HFFc6 (cell line): ENCODE results near the gene HPGD. TPM values are rescaled to one million over a fixed set of nuclear protein-coding genes. Genes with fewer than 3 reads are reported as not detected.

Source experiments
- DNase-seq: peaks from one replicate; pipeline ENCODE4 v3.0.0-alpha.2; 2018
- H3K27ac Mint-ChIP-seq: 2 replicates; pipeline ENCODE4 v1.8.0; 2020; ENCODE audit warnings: mild to moderate bottlenecking, mixed read lengths
- H3K27me3 Mint-ChIP-seq: 2 replicates; pipeline ENCODE4 v1.8.0; 2021; ENCODE audit warnings: mild to moderate bottlenecking, moderate library complexity, mixed read lengths; ENCODE audit not compliant: insufficient read depth
- H3K36me3 Mint-ChIP-seq: 2 replicates; pipeline ENCODE4 v1.8.0; 2021; ENCODE audit warnings: low read depth, mixed read lengths
- H3K4me1 Mint-ChIP-seq: 2 replicates; pipeline ENCODE4 v1.8.0; 2020; ENCODE audit warnings: low read depth, mixed read lengths
- H3K4me3 Mint-ChIP-seq: 2 replicates; pipeline ENCODE4 v1.8.0; 2020; ENCODE audit warnings: mild to moderate bottlenecking, moderate library complexity, mixed read lengths
- H3K9me3 Mint-ChIP-seq: 2 replicates; pipeline ENCODE4 v1.8.0; 2020; ENCODE audit warnings: mild to moderate bottlenecking, mixed read lengths
- CTCF ChIP-seq: fragments of 200-600 bp; sonication (generic); IDR thresholded peaks from 2 replicates; pipeline ENCODE4 v1.5.0; 2021; ENCODE audit warnings: antibody characterized with exemption, mild to moderate bottlenecking
- total RNA-seq, 6 experiments: library from RNA; stranded (reverse); fragmentation: NEBNext Ultra II Directional; extraction: Animal tissue kit (Norgen Biotek cat#: 25700); gene quantifications; 2 replicates in 1 of 6; 3 replicates in 5 of 6; pipeline ENCODE4 v1.2.3, GENCODE V29; 2021

Gene HPGD
- total RNA-seq, 6 experiments from 2014 or later: not detected

- Mint-ChIP-seq H3K4me3 (no peak overlapping the region), H3K4me1 (no peaks in the 10 kb centered on the region), H3K27me3 (no peaks in the 10 kb centered on the region), H3K36me3 (no peaks in the 10 kb centered on the region), H3K9me3 (peaks cover 42% of the 10 kb centered on the region), H3K27ac (no peak overlapping the region)
- TF ChIP-seq CTCF: no peak
- DNase-seq: no peak
These were observed 27.4 kb upstream of the HPGD start for GRCh38 chr4:174549721-174550120.

- DNase-seq: no peak
- H3K4me3 Mint-ChIP-seq: no peak overlapping the region
- no peaks in the 10 kb centered on the region for H3K36me3 Mint-ChIP-seq
- H3K9me3 Mint-ChIP-seq: peaks cover 45% of the 10 kb centered on the region
- no peaks in the 10 kb centered on the region for H3K4me1 Mint-ChIP-seq
- no peak overlapping the region for H3K27ac Mint-ChIP-seq
- H3K27me3 Mint-ChIP-seq: no peaks in the 10 kb centered on the region
- TF ChIP-seq CTCF: no peak
These were observed 23.0 kb upstream of the HPGD start for GRCh38 chr4:174545268-174545667.

DNA sequence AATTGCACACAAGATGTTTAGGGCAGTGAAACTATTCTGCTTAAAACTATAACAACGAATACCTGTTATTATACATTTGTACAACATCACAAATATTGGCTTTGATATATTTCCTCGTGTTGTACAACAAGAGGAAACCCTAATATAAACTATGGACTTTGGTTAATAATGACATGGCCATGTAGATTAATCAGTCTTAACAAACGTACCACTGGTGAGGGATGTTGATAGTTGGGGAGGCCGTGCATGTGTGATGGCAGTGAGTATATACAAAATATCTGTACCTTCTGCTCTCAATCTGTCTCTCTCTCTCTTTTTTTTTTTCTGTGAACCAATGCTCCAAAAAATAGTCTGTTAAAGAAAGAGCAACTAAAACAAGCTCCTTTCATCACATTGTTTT lies 22.2 kb upstream of the HPGD start:
- Mint-ChIP-seq H3K9me3 (peaks cover 42% of the 10 kb centered on the region), H3K4me3 (no peak overlapping the region), H3K4me1 (no peaks in the 10 kb centered on the region), H3K27me3 (no peaks in the 10 kb centered on the region), H3K36me3 (no peaks in the 10 kb centered on the region), H3K27ac (no peak overlapping the region)
- no peak for DNase-seq
- TF ChIP-seq CTCF: no peak

DNA sequence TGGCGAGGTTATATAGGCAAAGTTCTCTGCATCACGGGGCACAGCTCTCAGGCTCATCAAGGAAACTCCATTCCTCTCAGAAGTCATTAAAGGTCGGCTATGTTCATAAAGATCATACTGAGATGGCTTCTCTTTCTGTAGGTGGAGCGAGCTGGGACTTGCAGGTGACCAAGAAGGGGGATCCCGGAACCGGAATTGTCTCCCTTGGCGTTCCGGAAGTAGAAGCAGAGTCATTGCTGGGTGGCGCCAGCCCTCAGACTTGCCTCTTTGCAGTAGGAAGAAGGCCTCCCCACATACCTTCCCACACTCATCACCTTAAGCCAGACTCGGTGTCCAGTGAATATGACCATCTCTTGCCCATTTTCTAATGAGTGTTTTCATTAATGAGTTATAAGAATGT lies 17.9 kb upstream of the HPGD start:
- Mint-ChIP-seq H3K27ac (no peak overlapping the region), H3K4me1 (no peaks in the 10 kb centered on the region), H3K4me3 (no peak overlapping the region), H3K9me3 (peaks cover 20% of the 10 kb centered on the region), H3K36me3 (no peaks in the 10 kb centered on the region), H3K27me3 (no peaks in the 10 kb centered on the region)
- DNase-seq: no peak
- TF ChIP-seq CTCF: no peak

DNA sequence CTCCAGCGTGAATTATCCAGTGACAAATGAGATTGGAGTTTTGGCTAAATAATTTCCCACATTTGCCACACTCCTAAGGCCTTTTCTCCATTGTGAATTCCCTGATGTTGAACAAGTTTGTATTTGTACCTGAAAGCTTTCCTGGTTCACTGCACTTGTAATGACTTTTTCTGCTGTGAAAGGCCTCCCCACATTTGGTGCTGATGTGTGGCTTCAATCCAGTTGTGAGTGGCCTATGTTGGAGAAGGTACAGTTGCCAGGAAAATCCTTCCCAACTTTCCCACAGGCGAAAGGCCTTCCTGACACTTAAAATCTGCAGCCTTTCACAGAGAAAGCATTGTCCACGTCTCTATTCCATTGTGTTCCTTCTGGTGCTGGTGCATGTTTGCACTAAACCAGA lies 17.3 kb upstream of the HPGD start:
- H3K9me3 Mint-ChIP-seq: peaks cover 23% of the 10 kb centered on the region
- no peak overlapping the region for H3K27ac Mint-ChIP-seq
- no peaks in the 10 kb centered on the region for H3K36me3 Mint-ChIP-seq
- H3K4me1 Mint-ChIP-seq: no peaks in the 10 kb centered on the region
- no peak for DNase-seq
- no peak for TF ChIP-seq CTCF
- H3K27me3 Mint-ChIP-seq: no peaks in the 10 kb centered on the region
- H3K4me3 Mint-ChIP-seq: no peak overlapping the region

DNA sequence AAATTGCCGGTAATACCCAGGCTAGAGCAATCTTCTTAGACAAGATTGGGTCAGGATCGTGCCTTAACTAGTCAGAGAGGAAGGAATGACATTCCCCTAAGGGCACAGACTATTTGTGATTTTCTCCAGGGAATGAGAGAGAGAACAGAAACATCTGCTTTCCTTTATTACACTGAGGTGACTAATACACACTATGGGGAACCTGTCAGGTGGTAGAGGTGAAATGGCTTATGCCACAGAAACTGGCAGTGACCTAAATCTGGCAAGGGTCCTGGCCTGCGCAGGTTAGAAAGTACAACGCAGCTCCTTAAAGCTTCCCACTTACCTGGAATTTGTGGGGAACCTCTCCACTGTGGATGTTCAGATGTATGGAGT lies 16.6 kb upstream of the HPGD start:
- DNase-seq: no peak
- peaks cover 24% of the 10 kb centered on the region for H3K9me3 Mint-ChIP-seq

More for the DNA sequence above, 16.6 kb upstream of the HPGD start:
- Mint-ChIP-seq H3K4me1 (no peaks in the 10 kb centered on the region), H3K27me3 (no peaks in the 10 kb centered on the region), H3K27ac (no peak overlapping the region), H3K4me3 (no peak overlapping the region), H3K36me3 (no peaks in the 10 kb centered on the region)
- no peak for TF ChIP-seq CTCF
